Endometrial microvascular endothelial cells (primary cell): ENCODE results near the gene ITGB2. TPM values are rescaled to one million over a fixed set of nuclear protein-coding genes. Genes with fewer than 3 reads are reported as not detected.

Source experiments
- in situ Hi-C: cut with HindIII; loops from 2 replicates; pipeline ENCODE4 v1.10.0; 2017; ENCODE audit warnings: low sequenced_read_pairs, low pct_unique_long_range_greater_than_20kb; ENCODE audit errors: inconsistent ontology term
- total RNA-seq: library from RNA; depleted of rRNA; stranded (reverse); fragments of >200 nt; gene quantifications from one replicate; pipeline ENCODE4 v1.2.3, GENCODE V29; 2015; ENCODE audit errors: inconsistent ontology term

ITGB2 gene
- total RNA-seq, 1 donor from 2014 or later, result not detected

- in situ Hi-C loops, result loop anchor here (25.0 kb wide), 1 partner anchor 193 kb away; no protein-coding TSS in a partner anchor
These were observed 23.2 kb upstream of the ITGB2 start for GRCh38 chr21:44943686-44944550.

- in situ Hi-C loops, result loop anchor here (25.0 kb wide), 1 partner anchor 194 kb away; no protein-coding TSS in a partner anchor
These were observed 22.4 kb upstream of the ITGB2 start for GRCh38 chr21:44943005-44943685.

DNA sequence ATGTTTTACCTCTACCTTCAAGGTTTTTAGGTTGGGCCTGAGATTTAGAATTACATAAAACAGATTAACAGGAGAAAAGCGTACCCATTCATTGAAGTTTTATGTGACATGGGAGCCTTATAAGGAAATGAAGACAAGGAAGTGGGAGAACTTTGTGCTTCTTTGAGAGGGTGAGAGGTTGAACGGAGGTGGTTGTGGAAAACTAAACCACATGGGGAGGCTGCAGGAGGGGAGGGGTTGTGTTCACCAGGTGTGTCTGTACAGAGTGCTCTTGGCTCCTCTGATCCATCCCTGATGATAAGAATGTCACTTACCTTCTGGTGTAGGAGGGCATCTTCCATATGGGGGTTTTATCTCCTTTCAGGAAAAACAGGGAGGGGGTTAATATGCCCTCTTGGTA, 21.9 kb upstream of the ITGB2 start:
- in situ Hi-C loops, result loop anchor here (25.0 kb wide), 1 partner anchor 195 kb away; no protein-coding TSS in a partner anchor

DNA sequence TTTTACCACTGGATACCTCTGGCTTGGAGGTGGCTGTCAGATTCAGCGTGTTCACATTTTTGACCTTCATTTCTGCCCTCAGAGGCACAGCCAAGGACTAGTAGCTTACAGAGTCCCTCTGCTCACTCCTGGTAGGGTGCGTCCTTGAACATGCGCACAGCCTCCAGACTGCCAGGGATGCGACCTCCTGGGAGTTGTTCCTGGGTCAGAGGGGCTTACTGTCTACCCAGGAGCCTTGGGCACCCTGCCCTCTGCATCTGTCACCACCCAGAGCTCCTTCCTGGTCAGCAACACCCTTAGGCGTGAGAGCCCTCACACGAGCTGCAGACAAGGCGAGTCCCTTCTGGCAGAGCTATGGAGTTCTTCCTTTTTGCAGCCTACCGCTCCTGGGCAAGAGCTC, 20.9 kb upstream of the ITGB2 start:
- in situ Hi-C loops, result loop anchor here (25.0 kb wide), 1 partner anchor 196 kb away; no protein-coding TSS in a partner anchor

DNA sequence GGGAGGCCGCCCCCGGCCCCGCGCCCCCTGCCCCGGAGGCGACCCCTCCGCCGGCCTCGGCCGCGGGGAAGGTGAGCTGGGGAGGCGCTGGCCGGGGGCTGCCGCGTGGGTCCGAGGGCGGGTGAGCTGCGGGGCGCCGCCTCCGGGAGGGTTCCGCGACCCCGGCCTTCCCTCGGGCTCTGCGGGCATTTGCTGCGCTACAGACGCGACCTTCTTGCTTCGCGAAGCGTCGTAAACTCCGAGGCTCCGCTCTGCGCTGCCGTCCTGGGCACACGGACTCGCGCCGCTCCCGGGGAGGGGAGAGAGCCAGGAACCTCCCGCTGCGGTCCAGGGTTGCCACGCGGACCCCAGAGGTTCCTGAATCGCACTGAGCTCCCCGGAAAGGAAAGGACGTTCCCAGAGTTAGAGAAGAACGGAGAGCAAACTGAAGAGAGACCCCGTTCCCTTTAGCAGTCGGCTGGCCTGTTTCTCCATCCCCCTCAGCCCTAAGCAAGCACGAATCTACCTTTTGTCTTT, 19.5 kb upstream of the ITGB2 start:
- in situ Hi-C loops, result loop anchor here (25.0 kb wide), 1 partner anchor 197 kb away; no protein-coding TSS in a partner anchor

DNA sequence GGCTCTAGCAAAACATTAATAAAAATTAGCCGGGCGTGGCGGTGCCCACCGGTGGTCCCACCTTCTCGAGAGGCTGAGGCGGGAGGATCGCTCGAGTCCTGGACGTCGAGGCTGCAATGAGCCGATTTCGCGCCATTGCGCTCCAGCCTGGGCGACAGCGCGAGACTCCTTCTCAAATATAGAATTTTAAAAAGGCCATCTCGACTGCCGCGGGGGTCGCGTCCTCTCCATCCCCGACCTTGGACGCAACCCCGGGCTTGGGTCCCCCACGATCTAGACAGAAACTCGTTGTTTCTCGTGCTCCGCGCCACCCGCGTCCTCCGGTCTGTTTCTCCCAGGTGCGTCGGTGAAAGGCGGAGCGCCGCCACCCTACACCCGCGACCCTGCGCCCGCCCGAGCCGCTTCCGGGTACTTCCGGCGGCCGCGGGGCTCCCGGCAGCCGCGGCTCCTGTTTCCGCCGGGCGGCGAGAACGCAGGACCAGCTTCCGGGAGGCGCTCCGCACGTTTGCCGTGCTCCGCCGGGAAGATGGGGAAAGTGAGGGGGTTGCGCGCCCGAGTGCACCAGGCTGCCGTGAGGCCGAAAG, 18.9 kb upstream of the ITGB2 start, which contains the start of gene SLX9:
TSS of gene SLX9 (plus strand) at position 498 of the 584 bp plus-strand sequence. CDS start at position 527, 29 bp downstream.
- in situ Hi-C loops, result loop anchor here (25.0 kb wide), 1 partner anchor 198 kb away; no protein-coding TSS in a partner anchor

DNA sequence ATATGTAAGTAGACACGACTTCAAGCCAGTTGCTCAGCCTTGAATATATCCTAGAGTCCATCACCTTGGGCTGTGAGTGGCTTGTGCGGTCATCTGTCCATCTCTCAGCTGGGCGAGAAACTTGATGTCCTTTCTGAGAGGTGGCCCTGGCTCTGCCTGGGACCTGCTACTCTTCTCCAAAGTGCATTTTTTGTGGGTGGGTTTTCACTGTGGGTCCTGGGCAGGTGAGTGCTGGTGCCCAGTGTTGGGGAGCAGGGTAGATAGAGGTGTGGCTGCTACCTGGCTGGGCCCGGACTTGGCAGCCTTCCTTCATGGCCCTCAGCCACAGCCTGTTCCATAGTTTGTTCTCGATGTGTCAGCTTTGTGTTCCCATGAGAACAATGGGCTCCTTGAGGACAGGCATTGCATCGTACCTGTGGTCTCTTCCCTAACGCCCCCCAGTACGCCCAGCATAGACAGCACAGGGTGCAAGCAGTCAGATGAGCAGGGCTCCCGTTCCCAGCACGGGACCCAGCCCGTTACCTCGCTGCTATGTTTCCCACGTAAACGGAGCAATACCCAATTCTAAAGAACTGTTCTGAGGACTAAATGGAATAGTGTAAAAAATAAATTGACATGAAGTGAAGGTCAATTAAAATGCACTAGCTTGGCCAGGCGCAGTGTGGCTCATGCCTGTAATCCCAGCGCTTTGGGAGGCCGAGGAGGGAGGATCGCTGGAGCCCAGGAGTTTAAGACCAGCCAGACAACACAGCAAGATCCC, 18.3 kb upstream of the ITGB2 start:
- in situ Hi-C loops, result loop anchor here (25.0 kb wide), 1 partner anchor 198 kb away; no protein-coding TSS in a partner anchor

GRCh38 chr21:44935533-44935927, 14.8 kb upstream of the ITGB2 start:
- in situ Hi-C loops, result loop anchor here (25.0 kb wide), 1 partner anchor 202 kb away; no protein-coding TSS in a partner anchor

DNA sequence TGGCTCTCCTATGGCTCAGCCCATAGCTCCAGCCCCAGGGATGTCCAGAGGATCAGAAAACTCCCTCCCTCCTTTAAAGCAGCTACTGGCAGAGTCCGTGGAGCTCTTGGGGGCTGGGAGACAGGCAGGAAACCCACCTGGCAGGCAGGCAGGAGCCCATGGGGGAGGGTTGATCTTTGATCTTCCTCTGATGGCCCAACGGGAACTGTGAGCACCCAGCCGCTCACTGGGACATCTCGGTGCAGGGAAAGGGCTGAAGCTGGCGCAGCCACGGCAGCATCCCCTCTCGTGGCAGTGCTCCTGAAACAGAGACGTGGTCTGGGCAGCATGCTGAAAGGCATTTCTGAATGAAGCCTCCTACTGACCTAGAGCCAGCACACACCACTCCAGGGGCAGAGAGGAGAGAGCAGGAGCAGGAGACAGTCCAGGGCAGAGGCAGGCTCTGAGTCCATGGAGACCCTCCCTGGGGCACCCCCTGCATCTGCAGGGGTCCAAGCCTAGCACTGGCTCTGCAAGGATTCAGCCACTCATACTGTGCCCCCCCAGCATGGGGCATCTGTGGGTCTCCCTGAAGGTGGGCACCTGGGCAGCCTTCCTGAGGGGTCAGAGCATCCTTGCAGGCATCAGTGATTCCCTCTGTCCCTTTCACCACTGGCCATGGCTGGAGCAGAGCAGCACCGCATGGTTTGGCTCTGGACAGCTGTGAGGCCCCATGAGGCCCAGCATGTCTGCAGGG, 14.3 kb upstream of the ITGB2 start:
- in situ Hi-C loops, result loop anchor here (25.0 kb wide), 1 partner anchor 202 kb away; no protein-coding TSS in a partner anchor

- in situ Hi-C loops, result loop anchor here (25.0 kb wide), 1 partner anchor 203 kb away; no protein-coding TSS in a partner anchor
These were observed 13.6 kb upstream of the ITGB2 start for GRCh38 chr21:44934276-44934675.

GRCh38 chr21:44933918-44934260, 13.2 kb upstream of the ITGB2 start:
- in situ Hi-C loops, result loop anchor here (25.0 kb wide), 1 partner anchor 203 kb away; no protein-coding TSS in a partner anchor

DNA sequence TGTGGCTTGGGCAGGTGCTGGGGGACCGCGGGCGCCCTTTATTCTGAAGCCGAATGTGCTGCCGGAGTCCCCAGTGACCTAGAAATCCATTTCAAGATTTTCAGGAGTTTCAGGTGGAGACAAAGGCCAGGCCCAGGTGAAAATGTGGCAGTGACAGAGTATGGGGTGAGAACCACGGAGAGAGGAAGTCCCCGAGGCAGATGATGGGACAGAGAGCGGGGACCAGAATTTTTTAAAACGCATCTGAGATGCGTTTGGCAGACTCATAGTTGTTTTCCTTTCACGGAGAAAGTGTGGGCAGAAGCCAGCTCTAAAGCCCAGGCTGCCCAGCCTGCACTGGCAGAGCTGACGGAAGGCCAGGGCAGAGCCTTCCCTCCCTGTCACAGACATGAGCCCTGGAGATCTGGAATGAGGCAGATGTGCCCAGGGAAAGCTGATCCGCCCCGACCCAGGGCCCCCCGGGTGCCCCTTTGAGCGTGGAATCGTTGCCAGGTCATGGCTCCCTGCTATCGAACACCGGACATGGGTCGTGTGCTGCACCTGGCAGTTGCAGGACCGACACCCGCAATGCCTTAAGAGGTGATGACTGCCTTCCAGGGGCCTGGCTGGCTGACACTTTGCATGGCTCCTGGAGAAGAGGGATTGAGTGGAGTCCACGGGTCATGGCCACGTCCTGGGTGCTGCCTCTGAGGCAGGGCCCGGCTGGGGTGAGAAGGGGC, 12.7 kb upstream of the ITGB2 start:
- in situ Hi-C loops, result loop anchor here (25.0 kb wide), 1 partner anchor 204 kb away; no protein-coding TSS in a partner anchor

GRCh38 chr21:44932408-44933181, 11.9 kb upstream of the ITGB2 start:
- in situ Hi-C loops, result loop anchor here (25.0 kb wide), 1 partner anchor 205 kb away; no protein-coding TSS in a partner anchor

DNA sequence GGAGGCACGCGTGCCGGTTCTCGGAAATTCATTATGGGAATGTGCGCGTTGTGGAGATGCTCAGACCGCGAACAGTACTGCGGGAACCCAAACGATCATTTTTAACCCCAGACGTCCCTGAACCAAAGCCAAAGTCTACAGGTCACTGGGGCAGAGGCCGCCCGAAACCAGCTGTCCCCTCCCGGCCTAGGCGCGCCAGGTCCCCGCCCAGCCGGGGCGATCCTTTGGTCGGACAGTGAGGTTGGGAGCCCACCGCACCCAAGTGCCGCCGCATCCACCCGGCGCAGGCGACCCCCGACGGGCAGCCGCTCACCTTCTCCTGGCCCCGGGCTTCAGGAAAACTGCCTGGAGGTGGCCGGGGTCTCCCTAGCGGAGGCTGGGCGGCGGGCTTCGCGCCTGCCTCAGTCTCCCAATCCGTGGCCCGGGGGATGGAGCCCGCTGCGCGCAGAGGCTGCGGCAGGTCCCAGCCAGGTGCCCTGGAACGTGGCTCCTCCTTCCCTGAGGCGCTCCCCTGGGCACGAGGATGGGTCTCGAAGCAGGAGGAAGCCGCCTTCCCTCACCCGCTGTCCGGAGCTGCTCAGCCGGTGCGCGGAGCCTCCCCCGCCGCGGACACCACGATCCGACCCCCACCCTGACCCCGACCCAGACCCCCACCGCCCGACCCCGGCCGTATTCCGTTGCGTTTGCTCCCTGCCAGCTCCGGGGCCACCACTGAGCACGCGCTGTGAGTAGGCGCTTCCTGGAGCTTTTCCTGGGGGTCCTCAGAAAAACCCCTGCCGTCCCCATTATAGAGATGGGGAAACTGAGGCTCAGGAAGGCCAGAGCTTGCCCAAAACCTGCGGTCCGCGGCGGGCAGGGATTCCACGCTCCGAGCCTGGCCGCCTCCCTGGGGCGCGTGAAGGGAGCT, 11.1 kb upstream of the ITGB2 start:
- in situ Hi-C loops, result loop anchor here (25.0 kb wide), 1 partner anchor 206 kb away; no protein-coding TSS in a partner anchor

- in situ Hi-C loops, result loop anchor here (25.0 kb wide), 1 partner anchor 206 kb away; no protein-coding TSS in a partner anchor
These were observed 10.4 kb upstream of the ITGB2 start for GRCh38 chr21:44931137-44931500.
